HEK293T (cell line): ENCODE measurements around the gene LAG3.

Experiments used
- BHLHE40 ChIP-seq: fragments of 450-650 bp; IDR thresholded peaks from 2 replicates; pipeline ENCODE4 v1.6.1; 2016; ENCODE audit warnings: mild to moderate bottlenecking, moderate library complexity, borderline replicate concordance
- CTBP1 ChIP-seq: fragments of 450-650 bp; IDR thresholded peaks from 2 replicates; pipeline ENCODE4 v1.6.1; 2016; ENCODE audit warnings: borderline replicate concordance
- ELF4 ChIP-seq: fragments of 450-650 bp; IDR thresholded peaks from 2 replicates; pipeline ENCODE4 v1.6.1; 2017; ENCODE audit warnings: antibody characterized with exemption
- FOXA1 ChIP-seq: fragments of 450-650 bp; IDR thresholded peaks from 2 replicates; pipeline ENCODE4 v1.6.1; 2016; ENCODE audit warnings: mild to moderate bottlenecking
- FOXK2 ChIP-seq: fragments of 450-650 bp; IDR thresholded peaks from 2 replicates; pipeline ENCODE4 v1.6.1; 2016; ENCODE audit warnings: mild to moderate bottlenecking
- FOXM1 ChIP-seq: fragments of 450-650 bp; IDR thresholded peaks from 2 replicates; pipeline ENCODE4 v1.6.1; 2017; ENCODE audit warnings: mild to moderate bottlenecking, borderline replicate concordance
- L3MBTL2 ChIP-seq: fragments of 450-650 bp; conservative IDR thresholded peaks from 2 replicates; pipeline ENCODE4 v1.6.1; 2016; ENCODE audit warnings: mild to moderate bottlenecking
- LEF1 ChIP-seq: fragments of 450-650 bp; IDR thresholded peaks from 2 replicates; pipeline ENCODE4 v1.6.1; 2017; ENCODE audit warnings: mild to moderate bottlenecking, borderline replicate concordance
- NFRKB ChIP-seq: fragments of 450-650 bp; IDR thresholded peaks from 2 replicates; pipeline ENCODE4 v1.6.1; 2016; ENCODE audit warnings: mild to moderate bottlenecking, moderate library complexity
- PKNOX1 ChIP-seq: fragments of 450-650 bp; IDR thresholded peaks from 2 replicates; pipeline ENCODE4 v1.6.1; 2016
- SP1 ChIP-seq: fragments of 450-650 bp; IDR thresholded peaks from 2 replicates; pipeline ENCODE4 v1.6.1; 2017
- SUZ12 ChIP-seq: fragments of 450-650 bp; IDR thresholded peaks from 2 replicates; pipeline ENCODE4 v1.6.1; 2016; ENCODE audit warnings: mild to moderate bottlenecking
- TARDBP ChIP-seq: fragments of 450-650 bp; IDR thresholded peaks from 2 replicates; pipeline ENCODE4 v1.6.1; 2016
- ZNF384 ChIP-seq: fragments of 450-650 bp; IDR thresholded peaks from 2 replicates; pipeline ENCODE4 v1.6.1; 2016

- TF ChIP-seq TARDBP (no peak), BHLHE40 (no peak), SP1 (no peak), PKNOX1 (no peak), FOXA1 (no peak), ZNF384 (no peak), FOXM1 (no peak), SUZ12 (no peak), LEF1 (no peak), FOXK2 (no peak), NFRKB (no peak), L3MBTL2 (no peak), ELF4 (no peak), CTBP1 (no peak)
These were observed 10.7 kb downstream of the LAG3 start for GRCh38 chr12:6782850-6783566.
